Activated CD8-positive, alpha-beta memory T cell treated with anti-CD3 and anti-CD28 coated beads, Interleukin-2, amount 10 ng/mL, durations not matched to agents 7 days and 5 days (primary cell): ENCODE data around the gene CASQ2. TPM values are rescaled to one million over a fixed set of nuclear protein-coding genes. Genes with fewer than 3 reads are reported as not detected.

Experiments used
- ATAC-seq: fragments of 150-1000 bp; cut with Tn5 transposase; one replicate; pipeline ENCODE4 v1.10.0; 2021; ENCODE audit warnings: moderate library complexity
- CTCF ChIA-PET: fragments of 350-600 bp; sonication (Branson Sonifier 250); formaldehyde crosslinking; loops from one replicate; lab custom pipeline; 2021; ENCODE audit warnings: antibody characterized with exemption; lab: Charles Lee
- DNase-seq: peaks from one replicate; pipeline ENCODE4 v3.0.0-alpha.2; 2020
- H3K27ac Mint-ChIP-seq: one replicate; pipeline ENCODE4 v1.8.0; 2021; ENCODE audit warnings: mild to moderate bottlenecking, mixed read lengths
- H3K27me3 Mint-ChIP-seq: one replicate; pipeline ENCODE4 v1.8.0; 2021; ENCODE audit warnings: mixed read lengths
- H3K36me3 Mint-ChIP-seq: one replicate; pipeline ENCODE4 v1.8.0; 2021; ENCODE audit warnings: mild to moderate bottlenecking, mixed read lengths
- H3K4me1 Mint-ChIP-seq: one replicate; pipeline ENCODE4 v1.8.0; 2021; ENCODE audit warnings: mixed read lengths
- H3K4me3 Mint-ChIP-seq: one replicate; pipeline ENCODE4 v1.8.0; 2021; ENCODE audit warnings: mild to moderate bottlenecking, moderate library complexity, mixed read lengths
- H3K9me3 Mint-ChIP-seq: one replicate; pipeline ENCODE4 v1.8.0; 2022; ENCODE audit warnings: low read depth, mixed read lengths
- total RNA-seq, 2 experiments: library from RNA; stranded (reverse); gene quantifications; one replicate each; pipeline ENCODE4 v1.2.3, GENCODE V29; 2021

CASQ2 gene
- total RNA-seq, 2 experiments from 2014 or later = not detected

DNA sequence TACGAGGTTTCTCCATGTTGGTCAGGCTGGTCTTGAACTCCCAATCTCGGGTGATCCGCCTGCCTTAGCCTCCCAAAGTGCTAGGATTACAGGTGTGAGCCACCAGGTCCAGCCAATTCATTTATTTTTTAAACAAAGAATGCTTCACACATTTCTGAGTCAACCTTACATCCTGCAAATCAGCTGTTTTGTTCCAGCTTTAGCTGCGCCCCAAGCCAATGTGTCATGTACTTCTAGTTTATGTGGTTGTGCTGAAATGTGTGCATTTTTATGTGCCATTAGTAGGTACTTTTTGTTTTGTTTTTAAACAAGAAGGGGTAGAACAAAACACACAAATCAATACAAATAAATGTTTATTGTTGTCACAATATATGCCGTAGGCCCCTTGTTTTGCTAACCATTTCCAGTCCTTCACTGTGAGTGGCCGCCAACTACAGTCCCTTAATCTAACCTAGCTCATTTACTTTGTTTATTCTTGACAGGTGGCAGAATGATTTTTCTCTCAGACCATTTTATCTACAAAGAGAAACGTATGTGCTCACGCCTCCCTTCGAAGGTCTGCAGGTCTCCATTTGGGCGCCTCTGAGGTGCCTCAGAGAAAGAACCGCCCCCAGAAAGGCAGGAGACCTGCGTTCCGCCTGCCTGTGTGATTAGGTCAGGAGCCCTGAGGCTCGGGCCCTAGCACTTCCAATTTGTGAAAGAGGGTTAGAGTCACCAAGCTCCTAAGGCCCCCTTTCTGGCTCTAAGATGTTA, 2.8 kb upstream of the CASQ2 start:
- CTCF ChIA-PET = interaction anchor here (1.0 to 2.1 kb wide), 6 partner anchors 13 to 163 kb away, joined by 3 to 9 read pairs (median 4); no protein-coding TSS in a partner anchor
- no peaks in the 10 kb centered on the region for H3K9me3 Mint-ChIP-seq
- no peaks in the 10 kb centered on the region for H3K36me3 Mint-ChIP-seq
- no peak overlapping the region for H3K4me3 Mint-ChIP-seq
- H3K4me1 Mint-ChIP-seq = no peaks in the 10 kb centered on the region
- ATAC-seq (no peak), DNase-seq (no peak)
- peaks cover 8% of the 10 kb centered on the region for H3K27me3 Mint-ChIP-seq
- H3K27ac Mint-ChIP-seq = no peak overlapping the region

DNA sequence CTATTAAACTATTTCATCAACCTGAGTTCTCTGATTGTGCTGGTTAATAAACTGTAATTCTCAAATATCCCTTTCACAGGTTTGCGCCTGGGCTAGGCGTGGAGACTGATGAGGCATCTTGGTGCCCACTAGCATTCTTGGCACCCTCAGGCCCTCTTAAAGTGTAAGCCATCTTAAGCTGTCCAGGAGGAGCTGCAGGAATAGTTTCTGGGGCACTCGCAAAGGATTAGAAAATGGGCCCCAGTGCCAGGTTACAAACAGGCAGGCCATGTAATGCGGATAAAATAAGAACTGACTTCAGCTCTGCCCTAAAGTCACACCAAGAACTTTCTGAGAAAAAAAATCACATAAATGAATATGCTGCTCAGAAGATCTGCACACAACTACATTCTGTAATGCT, 1.1 kb downstream of the CASQ2 start:
- peaks cover 9% of the 10 kb centered on the region for H3K27me3 Mint-ChIP-seq
- DNase-seq = no peak
- no peaks in the 10 kb centered on the region for H3K9me3 Mint-ChIP-seq

DNA sequence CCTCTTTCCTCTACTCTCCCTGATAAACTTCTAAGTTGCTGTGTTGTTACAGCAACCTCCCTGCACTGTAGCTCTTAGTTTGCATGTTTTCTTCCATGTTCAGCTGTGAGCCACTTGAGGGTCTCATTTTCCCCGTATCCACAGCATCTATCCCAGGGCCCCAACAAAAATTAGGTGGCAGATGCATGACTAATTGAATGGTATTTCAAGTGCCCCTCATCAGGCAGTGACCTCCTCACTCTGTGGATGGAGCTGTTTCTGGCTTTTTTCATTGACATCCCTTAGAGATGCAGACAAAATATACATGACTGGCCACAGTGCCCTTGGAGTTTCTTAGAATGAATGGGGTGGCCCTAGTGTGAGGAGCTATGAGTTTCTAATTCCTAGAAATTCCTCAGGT, 3.4 kb downstream of the CASQ2 start:
- H3K27ac Mint-ChIP-seq = no peak overlapping the region
- no peaks in the 10 kb centered on the region for H3K36me3 Mint-ChIP-seq
- CTCF ChIA-PET = interaction anchor here (1.4 kb wide), 1 partner anchor 157 kb away, joined by 3 read pairs; no protein-coding TSS in a partner anchor
- H3K4me1 Mint-ChIP-seq = no peaks in the 10 kb centered on the region
- ATAC-seq (no peak), DNase-seq (no peak)
- H3K27me3 Mint-ChIP-seq = peaks cover 9% of the 10 kb centered on the region
- H3K9me3 Mint-ChIP-seq = no peaks in the 10 kb centered on the region
- H3K4me3 Mint-ChIP-seq = no peak overlapping the region

More for the DNA sequence above, 1.1 kb downstream of the CASQ2 start:
- no peaks in the 10 kb centered on the region for H3K4me1 Mint-ChIP-seq
- CTCF ChIA-PET = no interaction called here
- no peak overlapping the region for H3K4me3 Mint-ChIP-seq
- no peak for ATAC-seq
- H3K36me3 Mint-ChIP-seq = no peaks in the 10 kb centered on the region
- H3K27ac Mint-ChIP-seq = no peak overlapping the region

DNA sequence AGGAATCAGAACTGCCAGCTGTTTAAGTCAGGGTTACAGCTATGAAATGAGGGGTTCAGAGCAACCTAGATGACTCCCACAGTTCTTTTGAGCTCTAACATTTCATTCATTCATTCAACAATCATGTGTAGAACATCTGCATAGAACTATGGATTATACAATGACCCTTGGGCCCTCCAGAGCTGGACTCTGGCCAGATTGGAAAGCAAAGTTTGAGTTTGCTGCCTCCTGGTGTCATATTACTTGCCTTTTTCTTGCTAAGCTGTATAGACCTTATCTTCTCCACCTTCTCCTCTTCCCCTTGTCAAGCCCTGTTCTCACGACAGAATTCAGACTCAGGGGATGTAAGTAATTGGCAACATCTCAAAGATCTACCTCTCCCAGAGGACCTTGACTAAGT, 4.0 kb downstream of the CASQ2 start:
- CTCF ChIA-PET = interaction anchor here (0.9 to 1.4 kb wide), 2 partner anchors 156 to 713 kb away, joined by 3 read pairs; no protein-coding TSS in a partner anchor

DNA sequence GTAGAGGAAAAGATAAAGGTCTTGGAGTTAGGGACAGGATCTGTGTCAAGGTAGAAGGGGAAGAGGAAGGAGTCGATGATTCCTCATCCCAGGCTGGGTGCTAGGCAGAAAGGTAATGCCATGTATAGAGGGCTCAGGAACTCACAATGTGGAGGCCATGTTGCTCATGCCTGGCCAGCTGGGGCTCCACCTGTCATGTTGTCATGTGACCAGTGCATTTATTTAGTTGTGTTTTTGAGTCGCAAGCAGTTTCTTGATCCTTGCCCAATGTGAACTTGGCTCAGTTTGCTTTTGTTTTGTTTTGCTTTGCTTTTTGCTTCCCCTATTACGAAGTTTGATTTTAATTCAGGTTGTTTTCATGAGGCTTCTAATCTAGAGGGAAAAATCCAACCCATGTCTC, 5.7 kb downstream of the CASQ2 start:
- Mint-ChIP-seq H3K27ac (no peak overlapping the region), H3K27me3 (peaks cover 10% of the 10 kb centered on the region), H3K36me3 (no peaks in the 10 kb centered on the region), H3K4me3 (no peak overlapping the region), H3K9me3 (no peaks in the 10 kb centered on the region), H3K4me1 (no peaks in the 10 kb centered on the region)
- ATAC-seq (no peak), DNase-seq (no peak)
- CTCF ChIA-PET = no interaction called here

More for the DNA sequence above, 4.0 kb downstream of the CASQ2 start:
- H3K27ac Mint-ChIP-seq = no peak overlapping the region
- ATAC-seq = no peak
- no peak overlapping the region for H3K4me3 Mint-ChIP-seq
- H3K36me3 Mint-ChIP-seq = no peaks in the 10 kb centered on the region
- H3K27me3 Mint-ChIP-seq = peaks cover 9% of the 10 kb centered on the region
- no peaks in the 10 kb centered on the region for H3K9me3 Mint-ChIP-seq
- DNase-seq = no peak
- no peaks in the 10 kb centered on the region for H3K4me1 Mint-ChIP-seq

DNA sequence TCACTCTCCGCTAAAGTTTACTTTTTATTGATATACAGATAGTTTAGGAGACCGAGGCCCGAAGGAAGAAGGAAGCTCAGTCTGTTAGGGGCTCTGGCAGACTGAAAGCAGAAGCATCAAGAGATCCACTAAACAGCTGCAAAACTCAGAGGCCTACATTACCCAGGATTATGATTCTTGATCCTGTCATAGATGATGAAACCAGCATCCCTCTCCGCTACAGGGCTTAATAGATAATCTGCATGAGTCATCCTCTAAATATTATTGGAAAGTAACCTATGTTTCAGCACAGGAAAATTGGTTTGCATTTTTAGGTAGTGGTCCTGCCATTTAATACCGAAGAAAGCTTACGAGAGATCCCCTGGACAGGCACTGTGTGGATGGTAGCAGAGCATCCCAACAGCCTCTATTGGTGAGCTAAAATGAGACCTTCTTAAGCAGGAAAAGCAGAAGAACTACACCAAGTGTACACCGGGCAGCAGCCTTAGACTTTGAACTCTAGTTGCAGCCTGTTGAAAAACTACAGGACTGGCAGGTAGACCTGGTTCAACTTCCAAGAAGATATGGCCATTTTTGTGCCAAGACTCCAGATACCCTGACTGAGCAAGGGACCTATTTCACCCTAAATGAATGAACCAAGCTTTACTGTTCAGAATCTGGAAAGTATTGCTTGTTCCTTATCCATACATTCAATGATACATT, 6.8 kb downstream of the CASQ2 start:
- H3K9me3 Mint-ChIP-seq = no peaks in the 10 kb centered on the region
- CTCF ChIA-PET = no interaction called here

DNA sequence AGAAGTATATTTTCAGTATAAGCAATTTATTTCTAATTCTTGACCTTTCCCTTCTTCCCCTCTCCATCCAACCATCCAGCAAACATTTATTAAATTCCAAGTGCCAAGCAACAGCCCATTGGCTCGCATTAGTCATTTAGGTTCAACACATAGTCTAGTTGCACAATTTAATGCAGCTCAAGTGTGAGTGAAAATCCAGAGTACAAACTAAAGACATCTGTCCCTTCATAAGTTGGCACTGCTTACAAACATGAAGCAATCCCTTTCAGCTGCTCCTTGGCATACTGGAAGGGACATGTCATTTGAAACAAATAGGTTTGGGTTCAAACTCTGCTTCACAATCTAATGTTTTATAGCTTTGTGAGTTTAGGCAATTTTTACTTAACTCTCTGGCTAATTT, 10.7 kb downstream of the CASQ2 start:
- no peak for DNase-seq
- CTCF ChIA-PET = interaction anchor here (1.0 kb wide), 1 partner anchor 14 kb away, joined by 3 read pairs; no protein-coding TSS in a partner anchor
- H3K27me3 Mint-ChIP-seq = peaks cover 2% of the 10 kb centered on the region
- H3K4me1 Mint-ChIP-seq = no peaks in the 10 kb centered on the region
- H3K4me3 Mint-ChIP-seq = no peak overlapping the region
- H3K36me3 Mint-ChIP-seq = no peaks in the 10 kb centered on the region
- no peaks in the 10 kb centered on the region for H3K9me3 Mint-ChIP-seq
- no peak for ATAC-seq
- no peak overlapping the region for H3K27ac Mint-ChIP-seq

More for the DNA sequence above, 6.8 kb downstream of the CASQ2 start:
- H3K4me3 Mint-ChIP-seq = no peak overlapping the region
- H3K4me1 Mint-ChIP-seq = no peaks in the 10 kb centered on the region
- H3K27me3 Mint-ChIP-seq = peaks cover 11% of the 10 kb centered on the region
- no peaks in the 10 kb centered on the region for H3K36me3 Mint-ChIP-seq
- ATAC-seq (no peak), DNase-seq (no peak)
- no peak overlapping the region for H3K27ac Mint-ChIP-seq

DNA sequence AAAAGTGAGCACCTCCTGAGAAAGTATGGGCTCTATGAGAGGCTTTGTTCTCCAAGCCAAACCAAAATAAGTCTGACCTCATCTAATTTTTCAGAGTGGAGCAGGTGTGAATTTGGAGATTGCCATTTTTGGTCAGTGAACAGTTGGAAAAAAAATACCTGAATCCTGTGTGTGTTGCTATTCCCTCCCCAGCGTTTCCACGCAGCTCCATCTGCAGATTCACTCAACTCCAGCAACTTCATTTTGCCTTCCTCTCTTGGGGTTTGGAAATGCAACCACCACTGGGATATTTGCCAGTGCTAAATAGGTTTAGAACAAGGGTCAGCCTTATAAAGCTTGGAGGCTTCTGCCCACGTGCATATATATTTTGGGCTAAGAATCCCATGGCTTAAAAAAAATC, 11.2 kb downstream of the CASQ2 start:
- ATAC-seq = no peak
- H3K27me3 Mint-ChIP-seq = peaks cover 2% of the 10 kb centered on the region
- no peak overlapping the region for H3K27ac Mint-ChIP-seq

DNA sequence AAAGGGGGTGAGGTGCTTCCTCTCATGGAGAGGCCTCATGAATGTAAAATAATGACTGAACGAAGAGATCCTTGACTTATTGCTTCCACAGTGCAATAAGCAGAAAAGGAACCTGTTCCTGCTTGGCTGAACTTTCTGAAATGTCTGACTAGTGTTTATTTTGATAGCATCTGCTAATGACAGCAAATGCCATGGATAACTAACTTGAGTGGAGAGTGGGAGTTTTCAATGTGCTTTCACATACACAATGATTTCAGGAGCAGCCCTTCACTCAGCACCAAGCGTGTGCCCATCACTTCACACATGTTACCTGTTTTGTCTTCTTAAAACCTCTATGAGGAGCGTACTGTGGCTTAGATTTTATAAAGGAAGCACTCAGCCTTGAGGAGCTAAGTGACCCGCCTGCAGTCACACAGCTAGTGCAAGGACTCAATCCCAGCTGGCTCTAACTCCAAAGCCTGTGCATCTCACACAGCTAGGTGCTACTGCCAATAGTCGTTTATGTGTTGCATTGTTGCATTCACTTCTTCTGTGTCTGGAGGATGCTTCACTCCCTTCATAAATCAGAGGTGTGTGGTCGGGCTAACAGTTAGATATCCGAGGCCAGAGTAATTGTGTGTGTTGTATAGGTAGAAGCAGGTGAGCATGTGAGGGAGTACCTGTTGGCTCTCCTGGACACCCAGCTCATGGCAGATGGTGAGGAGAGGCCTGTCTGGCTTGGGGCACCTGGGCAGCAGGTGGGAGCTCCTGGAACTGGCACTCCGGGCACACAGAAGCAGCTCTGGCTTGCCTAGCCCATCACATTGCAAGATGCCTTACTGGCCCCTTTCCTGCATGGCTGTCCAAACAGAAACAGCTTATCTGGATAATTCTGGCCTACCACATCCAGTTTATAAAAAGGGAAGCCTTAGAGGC, 12.8 kb downstream of the CASQ2 start:
- no peak for ATAC-seq
- Mint-ChIP-seq H3K4me1 (no peaks in the 10 kb centered on the region), H3K27ac (no peak overlapping the region), H3K36me3 (no peaks in the 10 kb centered on the region), H3K4me3 (no peak overlapping the region), H3K9me3 (no peaks in the 10 kb centered on the region), H3K27me3 (peaks cover 2% of the 10 kb centered on the region)
- CTCF ChIA-PET = no interaction called here
- DNase-seq = no peak

More for the DNA sequence above, 11.2 kb downstream of the CASQ2 start:
- no peaks in the 10 kb centered on the region for H3K4me1 Mint-ChIP-seq
- no peaks in the 10 kb centered on the region for H3K9me3 Mint-ChIP-seq
- DNase-seq = no peak
- H3K4me3 Mint-ChIP-seq = no peak overlapping the region
- H3K36me3 Mint-ChIP-seq = no peaks in the 10 kb centered on the region
- CTCF ChIA-PET = interaction anchor here (1.0 kb wide), 1 partner anchor 14 kb away, joined by 3 read pairs; no protein-coding TSS in a partner anchor

DNA sequence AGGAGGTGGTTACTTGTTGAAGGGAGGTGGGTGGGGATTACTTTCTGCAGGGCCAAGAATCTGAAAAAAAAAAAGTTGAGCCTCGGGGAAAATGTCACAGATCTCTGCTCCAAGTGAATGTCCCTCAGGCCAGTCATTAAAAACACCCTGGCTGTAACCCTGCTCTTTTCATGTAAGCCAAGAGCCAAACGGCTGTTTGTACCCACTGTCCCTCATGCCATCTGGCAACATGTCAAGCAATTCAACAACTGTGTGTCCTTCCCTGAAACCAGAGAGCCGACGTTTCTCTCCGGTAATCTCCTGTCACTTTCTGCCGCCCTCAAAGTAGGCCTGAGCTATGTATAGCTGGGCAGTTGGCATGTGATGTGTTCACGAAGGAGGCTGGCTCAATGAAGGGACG, 14.7 kb downstream of the CASQ2 start:
- no peaks in the 10 kb centered on the region for H3K36me3 Mint-ChIP-seq
- CTCF ChIA-PET = no interaction called here
- no peaks in the 10 kb centered on the region for H3K9me3 Mint-ChIP-seq
- ATAC-seq = no peak
- H3K4me3 Mint-ChIP-seq = no peak overlapping the region
- DNase-seq = no peak
- H3K4me1 Mint-ChIP-seq = no peaks in the 10 kb centered on the region
- no peak overlapping the region for H3K27ac Mint-ChIP-seq
- peaks cover 5% of the 10 kb centered on the region for H3K27me3 Mint-ChIP-seq

DNA sequence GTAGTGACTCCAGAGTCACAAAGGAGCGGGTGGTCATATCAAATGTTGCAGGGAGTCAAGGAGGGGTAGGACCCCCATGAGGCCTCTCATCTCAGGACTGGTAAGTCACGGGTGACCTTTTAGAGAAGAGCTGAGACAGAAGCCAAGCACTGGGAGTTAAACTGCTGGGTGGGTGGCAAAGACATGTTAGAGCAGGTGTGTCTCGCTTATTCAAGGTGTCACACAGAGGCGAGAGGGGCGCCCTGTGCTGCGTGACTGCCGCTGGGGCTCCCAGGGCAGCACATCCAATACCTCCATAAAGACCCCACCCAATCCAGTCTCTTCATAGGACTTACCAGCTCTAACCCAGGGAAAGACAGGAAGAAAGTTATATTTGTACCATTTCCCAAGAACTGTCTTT, 15.2 kb downstream of the CASQ2 start:
- CTCF ChIA-PET = no interaction called here
- Mint-ChIP-seq H3K4me3 (no peak overlapping the region), H3K27me3 (peaks cover 5% of the 10 kb centered on the region), H3K36me3 (no peaks in the 10 kb centered on the region), H3K4me1 (no peaks in the 10 kb centered on the region), H3K9me3 (no peaks in the 10 kb centered on the region), H3K27ac (no peak overlapping the region)
- no peak for DNase-seq
- no peak for ATAC-seq

DNA sequence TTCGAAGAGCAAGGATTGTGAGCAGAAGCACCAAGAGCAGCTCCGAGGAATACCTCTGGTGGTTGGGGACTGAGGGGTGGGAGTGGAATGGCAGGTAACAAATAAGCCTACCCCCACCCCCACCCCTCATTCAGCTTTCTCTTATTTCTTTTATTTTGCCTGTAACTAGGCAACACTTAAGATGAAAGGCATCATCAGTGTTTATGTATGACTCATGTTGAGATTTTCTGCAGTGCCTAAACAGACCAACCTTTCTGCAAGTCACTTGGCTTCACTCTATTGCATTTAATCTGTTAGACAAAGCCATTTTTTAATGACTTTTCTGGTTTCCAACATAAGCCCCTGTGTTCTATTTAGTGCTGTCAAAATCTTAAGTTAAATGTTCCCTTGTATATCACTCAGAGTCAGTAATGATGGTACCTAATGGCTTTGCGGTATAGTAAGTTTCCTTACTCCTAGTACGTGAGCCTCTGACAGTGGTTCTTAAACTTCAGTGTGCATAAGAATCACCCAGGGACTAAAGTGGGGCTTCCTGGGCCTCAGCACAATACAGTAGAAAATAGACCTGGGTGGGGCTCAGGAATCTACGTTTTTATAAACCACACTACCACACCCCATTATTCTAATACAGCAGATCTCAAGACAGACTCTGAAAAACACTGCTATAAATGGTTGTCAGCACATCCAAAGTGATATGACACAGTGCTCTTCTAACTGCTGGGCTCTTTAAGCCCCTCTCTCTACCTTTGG, 19.9 kb downstream of the CASQ2 start:
- no peaks in the 10 kb centered on the region for H3K9me3 Mint-ChIP-seq
- no peak for ATAC-seq
- no peaks in the 10 kb centered on the region for H3K36me3 Mint-ChIP-seq
- no peak for DNase-seq
- H3K4me1 Mint-ChIP-seq = no peaks in the 10 kb centered on the region
- peaks cover 12% of the 10 kb centered on the region for H3K27me3 Mint-ChIP-seq
- CTCF ChIA-PET = no interaction called here
- no peak overlapping the region for H3K4me3 Mint-ChIP-seq
- H3K27ac Mint-ChIP-seq = no peak overlapping the region
